Measurements from ENCODE around the gene ST6GAL1.
"Not testable (repeated sequence)": the region's sequence is repeated elsewhere in the genome, so short reads cannot be mapped to it uniquely, and the experiment has no call there.

ST6GAL1 gene

DNA sequence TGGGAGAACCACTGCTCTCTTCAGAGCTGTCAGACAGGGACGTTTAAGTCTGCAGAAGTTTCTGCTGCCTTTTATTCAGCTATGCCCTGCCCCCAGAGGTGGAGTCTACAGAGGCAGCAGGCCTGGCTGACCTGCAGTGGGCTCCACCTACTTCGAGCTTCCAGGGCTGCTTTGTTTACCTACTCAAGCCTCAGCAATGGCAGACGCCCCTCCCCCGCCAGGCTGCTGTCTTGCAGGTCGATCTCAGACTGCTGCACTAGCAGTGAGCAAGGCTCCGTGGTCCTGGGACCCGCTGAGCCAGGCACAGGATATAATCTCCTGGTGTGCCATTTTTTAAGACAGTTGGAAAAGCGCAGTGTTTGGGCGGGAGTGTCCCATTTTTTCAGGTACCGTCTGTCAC is 127.5 kb downstream of the ST6GAL1 start:
- not testable (repeated sequence) for DNase-seq

GRCh38 chr3:187061748-187062147 is 131.4 kb downstream of the ST6GAL1 start:
- DNase-seq: no peak

DNA sequence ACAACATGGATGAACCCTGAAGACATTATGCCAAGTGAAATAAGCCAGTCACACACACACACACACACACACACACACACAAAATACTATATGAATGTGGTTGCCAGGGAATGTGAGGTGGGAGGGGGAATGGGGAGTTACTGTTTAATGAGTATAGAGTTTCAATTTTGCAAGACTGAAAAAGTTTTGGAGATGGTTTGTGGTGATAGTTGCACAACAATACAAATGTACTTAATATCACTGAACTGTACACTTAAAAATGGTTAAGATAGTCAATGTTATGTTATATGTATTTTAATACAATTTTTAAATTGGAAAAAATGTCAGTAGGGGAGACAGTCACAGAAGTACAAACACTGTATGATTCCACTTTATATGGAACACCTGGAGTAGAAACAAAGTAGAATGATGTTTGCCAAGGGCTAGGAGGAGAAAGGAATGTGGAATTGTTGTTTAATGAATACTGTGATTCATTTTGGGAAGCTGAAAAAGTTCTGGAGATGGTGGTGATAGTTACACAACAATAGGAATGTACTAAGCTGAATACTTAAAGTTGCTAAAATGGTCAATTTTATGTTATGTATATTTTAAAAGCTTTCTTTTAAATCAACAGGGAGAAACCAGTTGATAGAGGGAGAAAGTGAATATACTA is 132.3 kb downstream of the ST6GAL1 start:
- DNase-seq: no peak

DNA sequence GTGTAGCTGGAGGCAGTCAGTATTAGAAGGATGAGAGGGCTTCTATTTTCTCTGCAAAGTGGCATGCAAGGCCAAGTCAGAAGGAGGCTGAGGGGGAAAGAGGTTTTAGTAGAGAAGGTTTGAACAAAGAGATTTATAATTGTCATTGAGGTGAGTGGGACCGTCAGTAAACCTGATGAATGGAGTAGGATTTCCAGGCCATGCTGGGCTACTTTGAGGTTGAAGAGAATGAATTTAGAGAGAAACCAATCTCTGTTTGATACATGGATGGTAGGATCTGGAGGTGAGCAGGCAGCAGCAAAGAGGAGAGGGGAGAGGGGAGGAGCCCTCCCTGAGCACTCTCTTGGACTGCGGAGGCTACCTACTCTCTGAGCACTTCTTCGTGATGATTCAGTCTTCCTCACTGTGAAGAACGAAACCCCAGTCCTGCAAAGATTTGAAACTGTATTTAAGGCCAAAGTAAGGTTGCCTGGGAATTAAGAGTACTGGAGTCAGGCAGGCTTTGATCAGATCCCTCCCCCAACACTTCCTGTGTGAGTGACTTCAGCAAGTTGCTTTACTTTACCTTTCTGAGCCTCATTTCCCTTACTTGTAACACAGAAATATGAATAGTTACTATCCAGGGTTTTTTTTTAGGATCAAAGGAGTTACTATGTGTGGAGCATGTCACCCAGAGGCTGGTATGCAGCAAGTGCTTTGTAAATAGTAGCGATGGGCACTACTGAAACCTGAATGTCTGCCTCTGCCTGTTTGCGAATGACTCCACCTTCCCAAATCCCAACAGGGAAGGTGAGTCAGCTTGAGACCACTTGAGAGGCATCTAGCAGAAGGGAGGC is 133.2 kb downstream of the ST6GAL1 start:
- DNase-seq: no peak

- no peak for DNase-seq
Measured at GRCh38 chr3:187064210-187065115, 134.1 kb downstream of the ST6GAL1 start.

DNA sequence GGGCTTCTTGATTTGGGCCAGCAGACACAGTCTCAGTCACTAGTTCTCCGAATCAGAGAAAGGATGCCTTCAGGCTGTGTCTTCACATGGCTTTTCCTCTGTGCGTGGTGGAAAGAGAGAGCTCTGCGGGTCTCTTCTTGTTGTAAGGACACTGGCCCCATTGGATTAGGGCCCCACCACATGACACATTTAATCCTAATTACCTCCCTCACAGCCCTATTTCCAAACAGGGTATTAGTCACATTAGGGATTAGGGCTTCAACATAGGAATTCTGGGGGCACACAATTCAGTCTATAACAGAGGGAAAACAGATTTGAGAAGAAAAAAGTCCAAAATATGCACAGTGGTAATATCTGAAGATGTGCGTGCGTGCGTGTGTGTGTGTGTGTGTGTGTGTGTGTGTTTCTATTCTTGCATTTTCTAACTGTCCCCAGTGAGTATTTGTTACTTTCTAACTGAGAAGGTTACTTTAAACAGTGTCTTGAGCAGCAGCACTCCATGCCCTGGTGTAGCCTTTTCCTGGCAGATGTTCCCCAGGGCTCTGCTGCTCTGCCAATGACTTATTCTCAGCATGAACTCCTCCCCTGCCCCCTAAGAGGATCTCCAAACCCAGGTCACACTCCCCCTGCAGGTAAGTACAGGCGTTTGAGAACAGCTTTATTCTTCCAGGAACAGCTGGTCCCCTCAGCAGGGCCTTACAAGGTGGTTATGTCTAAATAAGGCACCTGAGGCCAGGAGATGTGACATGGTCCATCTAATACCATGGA is 136.1 kb downstream of the ST6GAL1 start:
- DNase-seq: peak; percentile 91

- no peak for DNase-seq
Measured at GRCh38 chr3:187068787-187069186, 138.5 kb downstream of the ST6GAL1 start.

DNA sequence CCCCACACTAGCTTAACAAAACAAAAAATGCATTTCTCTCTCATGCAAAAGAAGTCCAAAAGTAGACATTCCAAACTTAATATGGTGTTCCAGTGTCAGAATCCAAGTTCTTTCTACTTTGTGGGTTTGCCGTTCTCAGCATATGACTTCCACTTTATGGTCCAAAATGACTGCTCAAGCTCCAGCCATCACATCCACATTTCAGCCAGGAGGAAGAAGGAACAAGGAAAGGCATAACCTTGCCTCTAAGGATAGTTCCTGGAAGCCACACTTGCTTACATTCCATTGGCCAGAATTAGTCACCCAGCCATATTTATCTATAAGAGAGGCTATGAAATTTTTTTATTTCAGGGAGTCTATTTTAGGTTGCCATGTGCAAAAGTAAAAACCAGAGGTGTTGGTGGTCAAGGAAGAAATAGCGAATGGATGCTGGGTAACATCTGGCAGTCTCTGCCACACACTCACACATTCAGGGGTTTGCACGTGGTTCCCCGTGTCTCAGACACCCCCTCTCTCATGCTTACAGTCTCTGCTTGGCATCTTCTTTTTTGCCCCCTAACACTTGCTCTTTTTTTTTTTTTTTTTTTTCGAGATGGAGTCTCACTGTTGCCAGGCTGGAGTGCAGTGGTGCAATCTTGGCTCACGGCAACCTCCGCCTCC is 139.7 kb downstream of the ST6GAL1 start:
- DNase-seq: no peak

GRCh38 chr3:187072102-187072501 is 141.8 kb downstream of the ST6GAL1 start:
- DNase-seq: peak; percentile 47

DNA sequence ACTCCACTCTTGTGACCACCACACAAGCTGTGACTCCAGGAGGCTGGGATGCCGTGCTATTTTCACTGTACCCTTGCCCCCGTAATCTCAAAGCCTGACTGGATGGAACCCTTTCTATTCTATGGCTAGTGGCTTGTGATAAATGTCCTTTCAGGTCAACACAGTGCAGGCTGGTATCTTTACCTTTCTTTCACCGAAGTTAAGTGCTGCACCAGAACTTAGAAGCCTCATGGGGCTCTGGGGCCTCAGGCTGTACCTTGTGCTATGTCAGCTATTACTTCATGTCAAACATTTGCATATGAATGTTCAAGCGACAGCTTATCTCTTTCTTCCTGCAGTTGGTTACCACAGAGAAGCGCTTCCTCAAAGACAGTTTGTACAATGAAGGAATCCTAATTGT is 142.2 kb downstream of the ST6GAL1 start:
- no peak for DNase-seq

DNA sequence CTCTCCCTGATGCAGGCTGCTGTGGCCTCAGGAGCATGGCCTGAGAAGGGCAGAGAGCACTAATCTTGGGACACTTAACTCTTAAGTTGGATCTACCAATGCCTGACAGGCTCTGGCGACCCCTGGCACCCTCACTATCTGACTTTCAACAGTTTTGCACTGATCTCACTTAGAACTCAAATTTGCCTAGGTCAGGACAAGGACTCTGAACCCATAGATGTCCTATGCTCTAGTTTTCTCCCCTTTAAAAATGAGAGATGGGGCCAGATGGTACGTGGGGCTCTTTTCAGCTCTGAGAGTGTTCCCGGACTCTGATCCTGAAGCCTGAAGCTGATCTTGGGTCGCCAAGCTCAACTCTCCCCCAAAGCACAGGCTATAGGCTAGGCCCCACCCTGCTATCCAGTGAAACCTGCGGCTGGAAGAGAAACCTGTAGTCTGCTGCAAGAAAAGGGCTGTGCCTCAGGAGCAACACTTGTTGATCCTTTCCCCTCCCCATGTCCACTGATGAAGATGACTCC is 143.3 kb downstream of the ST6GAL1 start:
- no peak for DNase-seq

DNA sequence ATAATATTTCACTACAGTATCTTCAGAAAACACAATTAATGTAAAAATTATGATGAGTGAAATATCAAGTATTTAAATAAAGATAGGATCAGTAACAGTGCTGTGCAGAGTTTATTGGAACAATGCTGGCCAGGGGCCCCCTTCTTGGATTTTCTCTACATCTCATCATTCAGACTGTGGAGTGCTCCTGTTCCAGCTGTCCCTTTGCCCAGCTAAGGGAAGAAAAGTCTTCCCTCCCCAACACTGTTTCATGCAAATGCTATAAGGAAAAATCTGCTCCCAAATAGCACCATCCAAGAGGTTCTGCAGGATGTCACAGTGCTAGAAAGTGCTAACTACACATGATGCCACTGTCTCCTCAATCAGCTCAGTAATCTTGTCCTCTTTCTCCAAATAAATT is 144.5 kb downstream of the ST6GAL1 start:
- no peak for DNase-seq

- no peak for DNase-seq
Measured at GRCh38 chr3:187076297-187076696, 146.0 kb downstream of the ST6GAL1 start.

DNA sequence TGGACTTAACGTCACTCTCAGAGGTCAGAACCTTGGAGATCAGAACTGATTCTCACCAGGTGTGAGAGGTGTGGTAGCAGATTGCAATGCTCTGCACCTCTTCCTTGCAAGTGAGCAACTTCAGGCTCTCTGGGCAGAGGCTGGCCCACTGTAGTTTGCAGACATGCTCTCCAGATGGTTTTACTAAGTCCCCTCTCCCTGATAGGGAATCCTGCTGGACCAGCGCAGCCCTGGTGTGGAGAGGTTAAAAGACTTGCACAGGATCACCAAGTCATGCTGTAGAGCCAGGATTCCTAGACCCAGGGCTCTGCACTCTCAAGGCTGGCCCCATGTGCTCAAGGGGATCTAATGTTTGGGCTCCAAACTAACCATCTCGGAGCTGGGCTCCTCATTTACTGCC is 146.8 kb downstream of the ST6GAL1 start:
- DNase-seq: no peak

DNA sequence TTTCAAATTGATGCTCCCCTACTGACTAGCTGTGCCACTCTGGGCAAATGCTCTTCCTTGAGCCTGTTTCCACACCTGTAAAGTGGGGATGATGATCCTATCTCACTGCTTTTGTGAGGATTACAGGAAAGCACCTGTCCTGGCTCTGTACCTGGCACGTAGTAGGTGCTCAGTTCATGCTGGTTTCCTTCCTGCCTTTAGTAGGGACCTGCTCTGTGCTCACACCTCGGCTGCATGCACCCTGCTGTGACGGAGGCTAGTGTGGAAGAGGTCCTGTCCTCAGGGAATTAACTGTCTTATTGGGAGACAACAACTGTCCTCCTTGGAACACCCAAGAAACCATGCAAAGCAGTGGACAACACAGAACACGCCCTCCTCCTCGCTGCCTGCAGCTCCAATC is 147.2 kb downstream of the ST6GAL1 start:
- no peak for DNase-seq

GRCh38 chr3:187079090-187080022 is 149.0 kb downstream of the ST6GAL1 start:
- no peak for DNase-seq

- no peak for DNase-seq
Measured at GRCh38 chr3:187080799-187081450, 150.6 kb downstream of the ST6GAL1 start.

GRCh38 chr3:187082758-187083375 is 152.5 kb downstream of the ST6GAL1 start:
- no peak for DNase-seq

DNA sequence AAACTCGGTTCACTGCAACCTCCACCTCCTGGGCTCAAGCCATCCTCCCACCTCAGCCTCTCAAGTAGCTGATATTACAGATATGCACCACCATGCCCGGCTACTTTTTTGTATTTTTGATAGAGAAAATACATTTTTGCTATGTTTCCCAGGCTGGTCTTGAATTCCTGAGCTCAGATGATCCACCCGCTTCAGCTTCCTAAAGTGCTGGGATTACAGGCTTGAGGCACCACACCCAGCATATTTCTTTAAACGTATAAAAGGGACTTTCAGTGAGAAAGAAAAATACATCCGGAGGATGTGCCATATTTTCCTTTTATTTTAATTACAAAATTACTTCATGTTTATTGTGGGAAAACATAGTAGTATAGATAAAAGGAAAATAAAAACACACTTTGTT is 153.8 kb downstream of the ST6GAL1 start:
- DNase-seq: no peak

DNA sequence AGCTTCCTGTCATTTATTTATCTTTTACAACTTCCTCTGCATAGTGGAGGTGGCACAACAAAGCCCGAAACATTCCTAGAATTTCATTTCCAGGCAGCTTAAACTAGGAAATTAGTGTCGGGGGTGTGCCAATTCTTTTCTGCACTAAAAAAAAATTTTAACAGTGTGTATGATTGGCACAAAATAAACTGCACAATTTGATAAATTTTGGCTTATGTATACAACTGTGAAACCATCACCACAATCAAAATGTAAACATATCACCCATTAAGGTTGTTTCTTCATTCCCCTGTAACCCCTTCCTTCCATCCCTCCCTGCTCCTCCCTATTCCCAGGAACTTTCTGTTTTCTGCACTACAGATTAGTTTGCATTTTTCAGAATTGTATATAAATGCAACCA is 154.3 kb downstream of the ST6GAL1 start:
- DNase-seq: no peak

Measured in NCI-H524 treated with DMSO at 0.1 percent for 48 hours (cell line).